HL-60 (cell line): ENCODE results near the gene MYO5B.

ENCODE experiments used
- DNase-seq, 2 experiments: peaks; one replicate each; pipeline ENCODE4 v3.0.0-alpha.2; 2010 to 2020; ENCODE audit warnings: low read depth in 1 of 2, low spot score in 1 of 2
- H3K27ac ChIP-seq: fragments of 250-450 bp; sonication (Bioruptor Pico); replicated peaks from 2 replicates; pipeline ENCODE4 v1.5.1; 2020; ENCODE audit warnings: mild to moderate bottlenecking, moderate library complexity
- H3K27me3 ChIP-seq: fragments of 250-450 bp; sonication (Bioruptor Pico); 2 replicates; pipeline ENCODE4 v1.5.1; 2021; ENCODE audit warnings: mild to moderate bottlenecking, moderate library complexity; ENCODE audit not compliant: insufficient read depth, poor library complexity, severe bottlenecking
- H3K4me3 ChIP-seq: replicated peaks from 2 replicates; pipeline ENCODE4 v1.5.1; 2011; ENCODE audit warnings: mild to moderate bottlenecking, control low read depth, low read length; ENCODE audit not compliant: insufficient read depth
- GABPA ChIP-seq: IDR thresholded peaks from 2 replicates; pipeline ENCODE4 v1.6.1; 2012; ENCODE audit warnings: low read depth
- POLR2AphosphoS5 ChIP-seq: IDR thresholded peaks from 2 replicates; pipeline ENCODE4 v1.6.1; 2012; ENCODE audit warnings: low read depth
- SPI1 ChIP-seq: IDR thresholded peaks from 2 replicates; pipeline ENCODE4 v1.6.1; 2012; ENCODE audit warnings: low read depth, mild to moderate bottlenecking, borderline replicate concordance
- TF ChIP-seq, protein P1 (sequence below): IDR thresholded peaks from one replicate; pipeline ENCODE4 v1.5.1; 2011; ENCODE audit warnings: low read length, control low read depth, inconsistent platforms; ENCODE audit not compliant: insufficient read depth
- TF ChIP-seq, protein P2 (sequence below): IDR thresholded peaks from 2 replicates; pipeline ENCODE4 v1.6.1; 2012; ENCODE audit warnings: low read depth; ENCODE audit not compliant: insufficient replicate concordance

Gene MYO5B

DNA sequence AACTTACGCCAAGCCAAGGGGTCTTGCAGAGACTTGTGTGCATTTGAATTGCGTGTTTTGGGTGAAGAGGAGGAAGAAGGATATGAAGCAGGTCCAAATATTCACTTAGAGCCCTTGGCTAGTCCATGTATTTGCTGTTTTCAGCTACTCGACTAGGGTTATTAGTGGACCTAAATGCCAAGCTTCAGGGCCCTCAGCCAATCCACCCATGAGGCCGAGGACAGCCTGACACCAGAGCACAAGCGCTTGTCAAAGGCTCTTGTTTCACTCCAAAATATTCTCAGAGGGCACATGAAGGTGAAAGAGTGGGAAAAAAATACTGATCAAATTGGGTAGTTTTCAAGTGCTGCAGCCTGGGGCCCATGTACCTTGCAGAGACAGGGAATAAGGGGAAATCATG is 206.8 kb downstream of the MYO5B start:
- DNase-seq = no peak
- peaks cover 15% of the 10 kb centered on the region for H3K27me3 ChIP-seq
- H3K4me3 ChIP-seq = no peak overlapping the region
- TF ChIP-seq SPI1 (no peak), GABPA (no peak), POLR2AphosphoS5 (no peak)
- TF ChIP-seq, protein P1, sequence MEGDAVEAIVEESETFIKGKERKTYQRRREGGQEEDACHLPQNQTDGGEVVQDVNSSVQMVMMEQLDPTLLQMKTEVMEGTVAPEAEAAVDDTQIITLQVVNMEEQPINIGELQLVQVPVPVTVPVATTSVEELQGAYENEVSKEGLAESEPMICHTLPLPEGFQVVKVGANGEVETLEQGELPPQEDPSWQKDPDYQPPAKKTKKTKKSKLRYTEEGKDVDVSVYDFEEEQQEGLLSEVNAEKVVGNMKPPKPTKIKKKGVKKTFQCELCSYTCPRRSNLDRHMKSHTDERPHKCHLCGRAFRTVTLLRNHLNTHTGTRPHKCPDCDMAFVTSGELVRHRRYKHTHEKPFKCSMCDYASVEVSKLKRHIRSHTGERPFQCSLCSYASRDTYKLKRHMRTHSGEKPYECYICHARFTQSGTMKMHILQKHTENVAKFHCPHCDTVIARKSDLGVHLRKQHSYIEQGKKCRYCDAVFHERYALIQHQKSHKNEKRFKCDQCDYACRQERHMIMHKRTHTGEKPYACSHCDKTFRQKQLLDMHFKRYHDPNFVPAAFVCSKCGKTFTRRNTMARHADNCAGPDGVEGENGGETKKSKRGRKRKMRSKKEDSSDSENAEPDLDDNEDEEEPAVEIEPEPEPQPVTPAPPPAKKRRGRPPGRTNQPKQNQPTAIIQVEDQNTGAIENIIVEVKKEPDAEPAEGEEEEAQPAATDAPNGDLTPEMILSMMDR = no peak
- TF ChIP-seq, protein P2, sequence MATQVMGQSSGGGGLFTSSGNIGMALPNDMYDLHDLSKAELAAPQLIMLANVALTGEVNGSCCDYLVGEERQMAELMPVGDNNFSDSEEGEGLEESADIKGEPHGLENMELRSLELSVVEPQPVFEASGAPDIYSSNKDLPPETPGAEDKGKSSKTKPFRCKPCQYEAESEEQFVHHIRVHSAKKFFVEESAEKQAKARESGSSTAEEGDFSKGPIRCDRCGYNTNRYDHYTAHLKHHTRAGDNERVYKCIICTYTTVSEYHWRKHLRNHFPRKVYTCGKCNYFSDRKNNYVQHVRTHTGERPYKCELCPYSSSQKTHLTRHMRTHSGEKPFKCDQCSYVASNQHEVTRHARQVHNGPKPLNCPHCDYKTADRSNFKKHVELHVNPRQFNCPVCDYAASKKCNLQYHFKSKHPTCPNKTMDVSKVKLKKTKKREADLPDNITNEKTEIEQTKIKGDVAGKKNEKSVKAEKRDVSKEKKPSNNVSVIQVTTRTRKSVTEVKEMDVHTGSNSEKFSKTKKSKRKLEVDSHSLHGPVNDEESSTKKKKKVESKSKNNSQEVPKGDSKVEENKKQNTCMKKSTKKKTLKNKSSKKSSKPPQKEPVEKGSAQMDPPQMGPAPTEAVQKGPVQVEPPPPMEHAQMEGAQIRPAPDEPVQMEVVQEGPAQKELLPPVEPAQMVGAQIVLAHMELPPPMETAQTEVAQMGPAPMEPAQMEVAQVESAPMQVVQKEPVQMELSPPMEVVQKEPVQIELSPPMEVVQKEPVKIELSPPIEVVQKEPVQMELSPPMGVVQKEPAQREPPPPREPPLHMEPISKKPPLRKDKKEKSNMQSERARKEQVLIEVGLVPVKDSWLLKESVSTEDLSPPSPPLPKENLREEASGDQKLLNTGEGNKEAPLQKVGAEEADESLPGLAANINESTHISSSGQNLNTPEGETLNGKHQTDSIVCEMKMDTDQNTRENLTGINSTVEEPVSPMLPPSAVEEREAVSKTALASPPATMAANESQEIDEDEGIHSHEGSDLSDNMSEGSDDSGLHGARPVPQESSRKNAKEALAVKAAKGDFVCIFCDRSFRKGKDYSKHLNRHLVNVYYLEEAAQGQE = no peak
- no peak overlapping the region for H3K27ac ChIP-seq

DNA sequence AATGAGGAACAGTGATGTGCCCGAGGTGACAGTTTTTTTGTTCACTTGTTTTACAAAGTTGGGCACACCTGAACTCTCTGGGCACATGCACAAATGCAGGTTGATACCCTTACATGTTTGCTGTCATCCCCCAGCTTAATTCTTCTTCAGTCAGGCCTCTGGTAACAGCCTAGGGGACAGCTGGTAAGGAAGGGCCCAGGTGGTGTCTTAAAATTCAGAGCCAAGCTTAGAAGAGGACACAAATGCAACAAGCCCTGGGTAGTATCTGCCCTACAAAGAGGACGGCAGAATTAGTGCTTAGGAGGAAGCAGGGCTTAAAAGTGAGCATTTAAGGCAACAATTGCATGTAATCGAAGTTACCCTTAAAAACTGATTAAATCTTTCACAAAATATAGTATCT is 209.7 kb downstream of the MYO5B start:
- Histone ChIP-seq H3K27me3 (peaks cover 12% of the 10 kb centered on the region), H3K27ac (no peak overlapping the region)
- TF ChIP-seq, protein P2 = no peak
- TF ChIP-seq POLR2AphosphoS5 (no peak), GABPA (no peak), SPI1 (no peak)
- TF ChIP-seq, protein P1 = no peak

DNA sequence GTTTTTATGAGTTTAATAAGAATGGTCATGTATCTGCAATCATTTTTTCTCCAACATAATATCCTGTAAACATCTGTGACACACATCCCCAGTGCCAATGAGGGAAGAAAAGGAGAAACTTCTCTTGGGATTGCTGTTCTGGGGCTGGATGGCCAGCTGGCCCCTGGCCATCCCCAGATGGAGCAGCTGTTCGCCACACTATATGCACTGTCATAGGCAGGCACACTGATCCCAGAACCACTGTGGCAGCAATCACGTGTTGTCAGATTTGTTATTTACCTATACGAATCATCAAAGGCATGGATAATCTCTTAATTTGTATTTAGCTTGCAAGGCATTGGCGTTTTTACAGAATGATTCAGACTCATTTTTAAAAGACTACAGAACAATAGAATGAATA is 214.1 kb downstream of the MYO5B start:
- no peak for DNase-seq
- Histone ChIP-seq H3K27ac (no peak overlapping the region), H3K4me3 (no peak overlapping the region), H3K27me3 (peaks cover 16% of the 10 kb centered on the region)
- TF ChIP-seq GABPA = no peak
- TF ChIP-seq, protein P2 = no peak
- TF ChIP-seq, protein P1 = no peak
- TF ChIP-seq SPI1 = no peak
- TF ChIP-seq POLR2AphosphoS5 = no peak

More for the DNA sequence above, 209.7 kb downstream of the MYO5B start:
- H3K4me3 ChIP-seq = no peak overlapping the region
- no peak for DNase-seq
